OCI-LY1 (cell line): ENCODE measurements around the gene ACTL9.

Source experiments
- CTCF ChIP-seq: fragments of 200-600 bp; sonication (generic), shearing (Covaris generic); IDR thresholded peaks from 2 replicates; pipeline ENCODE4 v1.5.1; 2017; ENCODE audit warnings: mild to moderate bottlenecking, antibody characterized with exemption, low read length, moderate library complexity, mixed read lengths
- EZH2 ChIP-seq: fragments of 200-600 bp; sonication (generic), shearing (Covaris generic); IDR thresholded peaks from 2 replicates; pipeline ENCODE4 v1.8.0; 2017; ENCODE audit warnings: borderline replicate concordance, mixed run types, mild to moderate bottlenecking, antibody characterized with exemption, low read length, moderate library complexity, mixed read lengths

GRCh38 chr19:8695911-8696310, 2.7 kb downstream of the ACTL9 start:
- no peak for TF ChIP-seq CTCF
- no peak for TF ChIP-seq EZH2
